ENCODE measurements around the gene RTN3.
A peak's percentile ranks its signal among the peaks of the same experiment; 100 is the strongest.
"Not testable (repeated sequence)": the region's sequence is repeated elsewhere in the genome, so short reads cannot be mapped to it uniquely, and the experiment has no call there.

RTN3 gene

GRCh38 chr11:63680834-63681320, 423 bp upstream of the RTN3 start:
- no peak for TF ChIP-seq CTCF (IDR thresholded peaks at IDR 0.05; ENCODE audit: insufficient read depth, low read length, missing control alignments)
- DNase-seq (ENCODE audit: low read depth, low spot score) = no peak
- CTCF ChIA-PET = interaction anchor here (0.6 to 5.0 kb wide), 6 partner anchors 9 to 41 kb away, joined by 3 to 47 read pairs (median 4); partner anchors contain the start of gene ATL3
- peak overlapping the region; percentile 52 for H3K4me3 ChIP-seq (ENCODE audit: low read depth, low read length)
- POLR2A ChIA-PET = interaction anchor here (0.9 to 1.5 kb wide), 2 partner anchors 10 to 74 kb away, joined by 3 to 10 read pairs; partner anchors contain the start of gene ATL3

- POLR2A ChIA-PET = interaction anchor here (0.6 to 1.5 kb wide), 4 partner anchors 11 to 87 kb away, joined by 3 to 10 read pairs (median 6); partner anchors contain the start of genes ATL3 and ZFTA
- H3K4me3 ChIP-seq (ENCODE audit: low read depth, low read length) = peak overlapping the region; percentile 92
- CTCF ChIA-PET = interaction anchor here (0.5 to 5.0 kb wide), 13 partner anchors 8 to 959 kb away, joined by 3 to 47 read pairs (median 4); partner anchors contain the start of gene ATL3
- no peak for DNase-seq (ENCODE audit: low read depth, low spot score)
- TF ChIP-seq CTCF (IDR thresholded peaks at IDR 0.05; ENCODE audit: insufficient read depth, low read length, missing control alignments) = no peak
These were observed 1.0 kb downstream of the RTN3 start for GRCh38 chr11:63682066-63683021.

- no peak for TF ChIP-seq CTCF (IDR thresholded peaks at IDR 0.05; ENCODE audit: insufficient read depth, low read length, missing control alignments)
- H3K4me3 ChIP-seq (ENCODE audit: low read depth, low read length) = peak overlapping the region; percentile 92
- DNase-seq (ENCODE audit: low read depth, low spot score) = no peak
- ChIA-PET CTCF (interaction anchor here (0.5 to 5.0 kb wide), 10 partner anchors 8 to 204 kb away, joined by 3 to 47 read pairs (median 4); partner anchors contain the start of gene ATL3), POLR2A (no interaction called here)
These were observed 2.1 kb downstream of the RTN3 start for GRCh38 chr11:63683133-63683991.

GRCh38 chr11:63685158-63685721, 3.9 kb downstream of the RTN3 start:
- CTCF ChIA-PET; POLR2A ChIA-PET; H3K4me3 ChIP-seq (ENCODE audit: low read depth, low read length); DNase-seq (ENCODE audit: low read depth, low spot score): not testable (repeated sequence)

- ChIA-PET POLR2A (no interaction called here), CTCF (interaction anchor here (0.7 to 1.4 kb wide), 3 partner anchors 8 to 24 kb away, joined by 3 read pairs; no protein-coding TSS in a partner anchor)
- no peak for DNase-seq (ENCODE audit: low read depth, low spot score)
- no peak overlapping the region for H3K4me3 ChIP-seq (ENCODE audit: low read depth, low read length)
- no peak for TF ChIP-seq CTCF (IDR thresholded peaks at IDR 0.05; ENCODE audit: insufficient read depth, low read length, missing control alignments)
These were observed 5.6 kb downstream of the RTN3 start for GRCh38 chr11:63686926-63687325.

- ChIA-PET CTCF (interaction anchor here (1.5 kb wide), 1 partner anchor 14 kb away, joined by 3 read pairs; no protein-coding TSS in a partner anchor), POLR2A (no interaction called here)
- DNase-seq (ENCODE audit: low read depth, low spot score) = no peak
- TF ChIP-seq CTCF (IDR thresholded peaks at IDR 0.05; ENCODE audit: insufficient read depth, low read length, missing control alignments) = no peak
- H3K4me3 ChIP-seq (ENCODE audit: low read depth, low read length) = no peak overlapping the region
These were observed 6.5 kb downstream of the RTN3 start for GRCh38 chr11:63687845-63688244.
